A549 (cell line): ENCODE measurements around the gene ZNF302.

Experiments
- BCL3 ChIP-seq: fragments of >200 bp; sonication (Bioruptor Twin); formaldehyde crosslinking; IDR thresholded peaks from 3 replicates; pipeline ENCODE4 v1.6.1; 2016
- CEBPB ChIP-seq, 2 experiments: fragments of >200 bp in 1 of 2; sonication (Bioruptor Twin) in 1 of 2; formaldehyde crosslinking in 1 of 2; IDR thresholded peaks; 2 replicates each; pipeline ENCODE4 v1.6.1; 2012 to 2016
- CTCF ChIP-seq: fragments of >200 bp; sonication (Bioruptor Twin); formaldehyde crosslinking; IDR thresholded peaks from 3 replicates; pipeline ENCODE4 v1.5.1; 2016
- ELK1 ChIP-seq: fragments of 150-350 bp; IDR thresholded peaks from 2 replicates; pipeline ENCODE4 v1.6.1; 2014; ENCODE audit warnings: low read depth, mild to moderate bottlenecking, low read length
- HEYL ChIP-seq: fragments of 250-450 bp; sonication (Bioruptor Pico); IDR thresholded peaks from 2 replicates; pipeline ENCODE4 v1.8.0; 2021; ENCODE audit warnings: mild to moderate bottlenecking, moderate library complexity
- MAZ ChIP-seq: fragments of 150-350 bp; IDR thresholded peaks from 2 replicates; pipeline ENCODE4 v1.6.1; 2014; ENCODE audit warnings: antibody characterized with exemption, low read depth, low read length, borderline replicate concordance
- POLR2A ChIP-seq: IDR thresholded peaks from 2 replicates; pipeline ENCODE4 v1.6.1; 2012; ENCODE audit warnings: mild to moderate bottlenecking, low read length
- RAD21 ChIP-seq, 2 experiments: fragments of >200 bp in 1 of 2; sonication (Bioruptor Twin) in 1 of 2; formaldehyde crosslinking in 1 of 2; IDR thresholded peaks in 1 of 2; conservative IDR thresholded peaks in 1 of 2; 2 replicates in 1 of 2; 3 replicates in 1 of 2; pipeline ENCODE4 v1.6.1; 2012 to 2018; ENCODE audit warnings: inconsistent platforms in 1 of 2
- RARB ChIP-seq: fragments of 250-450 bp; sonication (Bioruptor Pico); IDR thresholded peaks from 2 replicates; pipeline ENCODE4 v1.8.0; 2021; ENCODE audit warnings: mild to moderate bottlenecking, moderate library complexity
- REST ChIP-seq: fragments of 200-600 bp; sonication (generic); IDR thresholded peaks from 2 replicates; pipeline ENCODE4 v1.6.1; 2016; ENCODE audit warnings: antibody characterized with exemption, mild to moderate bottlenecking, moderate library complexity
- SMC3 ChIP-seq: fragments of >200 bp; sonication (Bioruptor Twin); formaldehyde crosslinking; IDR thresholded peaks from 3 replicates; pipeline ENCODE4 v1.6.1; 2018; ENCODE audit warnings: inconsistent platforms

- no peak for TF ChIP-seq CTCF
- TF ChIP-seq BCL3, result no peak
- TF ChIP-seq RAD21 (conservative IDR thresholded peaks at IDR 0.05 in 1 of 2, IDR thresholded peaks at IDR 0.05 in 1 of 2), result no peak
- TF ChIP-seq POLR2A, result no peak
- no peak for TF ChIP-seq CEBPB (IDR thresholded peaks at IDR 0.05)
- no peak for TF ChIP-seq ELK1
- TF ChIP-seq MAZ, result no peak
- no peak for TF ChIP-seq RARB (CRISPR knock-in tag)
- no peak for TF ChIP-seq HEYL (CRISPR knock-in tag)
- no peak for TF ChIP-seq REST
- no peak for TF ChIP-seq SMC3
Measured at GRCh38 chr19:34667349-34668076, 10.0 kb upstream of the ZNF302 start.
